Measurements from ENCODE around the gene ZNF438. TPM values are rescaled to one million over a fixed set of nuclear protein-coding genes. Genes with fewer than 3 reads are reported as not detected.

The ZNF438 gene
- total and polyA plus RNA-seq, 2 of the 13 experiments (the other 11 are each of a cell fraction or from before 2014, with no cell fraction given), result 0.75 to 0.83 TPM

DNA sequence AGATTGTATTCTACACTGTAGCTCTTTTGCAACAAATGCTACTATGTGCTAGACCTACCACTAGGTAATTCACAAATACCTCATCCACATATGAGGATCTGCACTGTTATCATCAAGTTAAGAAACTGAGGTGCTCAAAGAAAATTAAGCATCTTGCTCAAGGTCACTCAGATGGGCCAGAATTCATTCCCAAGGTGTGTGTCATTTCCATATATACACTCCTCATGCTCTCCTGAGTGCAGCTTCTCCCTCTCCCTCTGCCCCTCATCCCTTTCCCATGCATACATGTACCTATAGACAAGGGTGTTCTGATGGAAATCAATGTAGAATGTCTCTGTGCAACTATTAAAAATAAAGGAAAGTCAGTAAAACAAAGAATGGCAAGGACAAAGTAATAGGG lies 146.2 kb downstream of the ZNF438 start:
- in situ Hi-C loops (cut with HindIII; ENCODE audit: extremely low pct_ligation_motif_present, low pct_unique_long_range_greater_than_20kb) (no loop called here), intact Hi-C loops (cut with micrococcal nuclease; ENCODE audit: unreplicated experiment) (no loop called here)
- no TSS peak for BruUV-seq (replicated peaks)
- no peak for DNase-seq (ENCODE audit: low spot score)
- Histone ChIP-seq H3K36me3 (replicated peaks in 1 of 2; ENCODE audit: control insufficient read depth in 1 of 2, insufficient read depth in 2 of 2, low read length in 2 of 2) (no peaks in the 10 kb centered on the region), H4K20me1 (ENCODE audit: insufficient read depth, low read length) (no peaks in the 10 kb centered on the region), H3K9me3 (ENCODE audit: low read length) (no peaks in the 10 kb centered on the region), H3K9ac (ENCODE audit: insufficient read depth, low read depth, low read length) (no peak overlapping the region), H3K4me2 (ENCODE audit: low read depth, low read length) (no peak overlapping the region), H3K4me1 (ENCODE audit: insufficient read depth, low read length) (no peaks in the 10 kb centered on the region), H3K27ac (ENCODE audit: extremely low read length, insufficient read depth, low read length) (no peak overlapping the region), H2AFZ (ENCODE audit: low read length) (no peak overlapping the region), H3K79me2 (ENCODE audit: insufficient read depth, low read length) (no peaks in the 10 kb centered on the region), H3K27me3 (ENCODE audit: control insufficient read depth in 1 of 2, insufficient read depth in 2 of 2, low read length in 2 of 2) (no peaks in the 10 kb centered on the region), H3K4me3 (replicated peaks in 1 of 3; ENCODE audit: insufficient read depth in 1 of 3, low read depth in 2 of 3, low read length in 3 of 3) (no peak overlapping the region)
- no peak for FAIRE-seq
- ChIA-PET POLR2A (no interaction called here), CTCF (ENCODE audit: low intra/inter-chr PET ratio, low total read pairs) (no interaction called here)
- no peak for ATAC-seq
- TF ChIP-seq ZFP36 (IDR thresholded peaks at IDR 0.05; ENCODE audit: borderline replicate concordance, low read depth, low read length, partially characterized antibody) (no peak), MZF1 (CRISPR knock-in tag; IDR thresholded peaks at IDR 0.05; ENCODE audit: borderline replicate concordance) (no peak), NR1H2 (CRISPR knock-in tag; IDR thresholded peaks at IDR 0.05; ENCODE audit: borderline replicate concordance, low read depth) (no peak), ZNF850 (CRISPR knock-in tag; conservative IDR thresholded peaks at IDR 0.05) (no peak), ZFP1 (CRISPR knock-in tag; IDR thresholded peaks at IDR 0.05) (no peak), ZNF550 (CRISPR knock-in tag; IDR thresholded peaks at IDR 0.05; ENCODE audit: borderline replicate concordance) (no peak), DMAP1 (CRISPR knock-in tag; IDR thresholded peaks at IDR 0.05) (no peak), ZKSCAN1 (IDR thresholded peaks at IDR 0.05; ENCODE audit: low read length) (no peak), RFXAP (CRISPR knock-in tag; IDR thresholded peaks at IDR 0.05; ENCODE audit: borderline replicate concordance) (no peak), ZNF660 (CRISPR knock-in tag; IDR thresholded peaks at IDR 0.05; ENCODE audit: borderline replicate concordance, low read depth) (no peak)
- TF ChIP-seq, protein P1, sequence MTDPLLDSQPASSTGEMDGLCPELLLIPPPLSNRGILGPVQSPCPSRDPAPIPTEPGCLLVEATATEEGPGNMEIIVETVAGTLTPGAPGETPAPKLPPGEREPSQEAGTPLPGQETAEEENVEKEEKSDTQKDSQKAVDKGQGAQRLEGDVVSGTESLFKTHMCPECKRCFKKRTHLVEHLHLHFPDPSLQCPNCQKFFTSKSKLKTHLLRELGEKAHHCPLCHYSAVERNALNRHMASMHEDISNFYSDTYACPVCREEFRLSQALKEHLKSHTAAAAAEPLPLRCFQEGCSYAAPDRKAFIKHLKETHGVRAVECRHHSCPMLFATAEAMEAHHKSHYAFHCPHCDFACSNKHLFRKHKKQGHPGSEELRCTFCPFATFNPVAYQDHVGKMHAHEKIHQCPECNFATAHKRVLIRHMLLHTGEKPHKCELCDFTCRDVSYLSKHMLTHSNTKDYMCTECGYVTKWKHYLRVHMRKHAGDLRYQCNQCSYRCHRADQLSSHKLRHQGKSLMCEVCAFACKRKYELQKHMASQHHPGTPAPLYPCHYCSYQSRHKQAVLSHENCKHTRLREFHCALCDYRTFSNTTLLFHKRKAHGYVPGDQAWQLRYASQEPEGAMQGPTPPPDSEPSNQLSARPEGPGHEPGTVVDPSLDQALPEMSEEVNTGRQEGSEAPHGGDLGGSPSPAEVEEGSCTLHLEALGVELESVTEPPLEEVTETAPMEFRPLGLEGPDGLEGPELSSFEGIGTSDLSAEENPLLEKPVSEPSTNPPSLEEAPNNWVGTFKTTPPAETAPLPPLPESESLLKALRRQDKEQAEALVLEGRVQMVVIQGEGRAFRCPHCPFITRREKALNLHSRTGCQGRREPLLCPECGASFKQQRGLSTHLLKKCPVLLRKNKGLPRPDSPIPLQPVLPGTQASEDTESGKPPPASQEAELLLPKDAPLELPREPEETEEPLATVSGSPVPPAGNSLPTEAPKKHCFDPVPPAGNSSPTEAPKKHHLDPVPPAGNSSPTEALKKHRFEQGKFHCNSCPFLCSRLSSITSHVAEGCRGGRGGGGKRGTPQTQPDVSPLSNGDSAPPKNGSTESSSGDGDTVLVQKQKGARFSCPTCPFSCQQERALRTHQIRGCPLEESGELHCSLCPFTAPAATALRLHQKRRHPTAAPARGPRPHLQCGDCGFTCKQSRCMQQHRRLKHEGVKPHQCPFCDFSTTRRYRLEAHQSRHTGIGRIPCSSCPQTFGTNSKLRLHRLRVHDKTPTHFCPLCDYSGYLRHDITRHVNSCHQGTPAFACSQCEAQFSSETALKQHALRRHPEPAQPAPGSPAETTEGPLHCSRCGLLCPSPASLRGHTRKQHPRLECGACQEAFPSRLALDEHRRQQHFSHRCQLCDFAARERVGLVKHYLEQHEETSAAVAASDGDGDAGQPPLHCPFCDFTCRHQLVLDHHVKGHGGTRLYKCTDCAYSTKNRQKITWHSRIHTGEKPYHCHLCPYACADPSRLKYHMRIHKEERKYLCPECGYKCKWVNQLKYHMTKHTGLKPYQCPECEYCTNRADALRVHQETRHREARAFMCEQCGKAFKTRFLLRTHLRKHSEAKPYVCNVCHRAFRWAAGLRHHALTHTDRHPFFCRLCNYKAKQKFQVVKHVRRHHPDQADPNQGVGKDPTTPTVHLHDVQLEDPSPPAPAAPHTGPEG (CRISPR knock-in tag; IDR thresholded peaks at IDR 0.05), result no peak
- TF ChIP-seq, protein P2, sequence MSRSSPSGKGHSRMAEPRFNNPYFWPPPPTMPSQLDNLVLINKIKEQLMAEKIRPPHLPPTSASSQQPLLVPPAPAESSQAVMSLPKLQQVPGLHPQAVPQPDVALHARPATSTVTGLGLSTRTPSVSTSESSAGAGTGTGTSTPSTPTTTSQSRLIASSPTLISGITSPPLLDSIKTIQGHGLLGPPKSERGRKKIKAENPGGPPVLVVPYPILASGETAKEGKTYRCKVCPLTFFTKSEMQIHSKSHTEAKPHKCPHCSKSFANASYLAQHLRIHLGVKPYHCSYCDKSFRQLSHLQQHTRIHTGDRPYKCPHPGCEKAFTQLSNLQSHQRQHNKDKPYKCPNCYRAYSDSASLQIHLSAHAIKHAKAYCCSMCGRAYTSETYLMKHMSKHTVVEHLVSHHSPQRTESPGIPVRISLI (CRISPR knock-in tag; IDR thresholded peaks at IDR 0.05; ENCODE audit: borderline replicate concordance), result no peak
- TF ChIP-seq, protein P3, sequence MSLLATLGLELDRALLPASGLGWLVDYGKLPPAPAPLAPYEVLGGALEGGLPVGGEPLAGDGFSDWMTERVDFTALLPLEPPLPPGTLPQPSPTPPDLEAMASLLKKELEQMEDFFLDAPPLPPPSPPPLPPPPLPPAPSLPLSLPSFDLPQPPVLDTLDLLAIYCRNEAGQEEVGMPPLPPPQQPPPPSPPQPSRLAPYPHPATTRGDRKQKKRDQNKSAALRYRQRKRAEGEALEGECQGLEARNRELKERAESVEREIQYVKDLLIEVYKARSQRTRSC (CRISPR knock-in tag; IDR thresholded peaks at IDR 0.05; ENCODE audit: low read depth), result no peak
- TF ChIP-seq, protein P4, sequence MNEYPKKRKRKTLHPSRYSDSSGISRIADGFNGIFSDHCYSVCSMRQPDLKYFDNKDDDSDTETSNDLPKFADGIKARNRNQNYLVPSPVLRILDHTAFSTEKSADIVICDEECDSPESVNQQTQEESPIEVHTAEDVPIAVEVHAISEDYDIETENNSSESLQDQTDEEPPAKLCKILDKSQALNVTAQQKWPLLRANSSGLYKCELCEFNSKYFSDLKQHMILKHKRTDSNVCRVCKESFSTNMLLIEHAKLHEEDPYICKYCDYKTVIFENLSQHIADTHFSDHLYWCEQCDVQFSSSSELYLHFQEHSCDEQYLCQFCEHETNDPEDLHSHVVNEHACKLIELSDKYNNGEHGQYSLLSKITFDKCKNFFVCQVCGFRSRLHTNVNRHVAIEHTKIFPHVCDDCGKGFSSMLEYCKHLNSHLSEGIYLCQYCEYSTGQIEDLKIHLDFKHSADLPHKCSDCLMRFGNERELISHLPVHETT (CRISPR knock-in tag; conservative IDR thresholded peaks at IDR 0.05), result no peak
- TF ChIP-seq, protein P5, sequence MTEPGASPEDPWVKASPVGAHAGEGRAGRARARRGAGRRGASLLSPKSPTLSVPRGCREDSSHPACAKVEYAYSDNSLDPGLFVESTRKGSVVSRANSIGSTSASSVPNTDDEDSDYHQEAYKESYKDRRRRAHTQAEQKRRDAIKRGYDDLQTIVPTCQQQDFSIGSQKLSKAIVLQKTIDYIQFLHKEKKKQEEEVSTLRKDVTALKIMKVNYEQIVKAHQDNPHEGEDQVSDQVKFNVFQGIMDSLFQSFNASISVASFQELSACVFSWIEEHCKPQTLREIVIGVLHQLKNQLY (CRISPR knock-in tag; IDR thresholded peaks at IDR 0.05), result no peak
- TF ChIP-seq, protein P6, sequence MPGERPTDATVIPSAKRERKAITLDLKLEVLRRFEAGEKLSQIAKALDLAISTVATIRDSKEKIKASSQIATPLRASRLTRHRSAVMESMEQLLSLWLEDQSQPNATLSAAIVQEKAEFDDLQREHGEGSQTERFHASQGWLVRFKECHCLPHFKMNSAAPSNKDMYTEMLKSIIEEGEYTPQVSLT (CRISPR knock-in tag; IDR thresholded peaks at IDR 0.05; ENCODE audit: borderline replicate concordance, low read depth), result no peak

Data from HepG2 (cell line).